ENCODE measurements around the gene WDR5. TPM values are rescaled to one million over a fixed set of nuclear protein-coding genes. Genes with fewer than 3 reads are reported as not detected.
A peak's percentile ranks its signal among the peaks of the same experiment; 100 is the strongest.

WDR5 gene
- total RNA-seq (2014; rRNA removed; shearing (Covaris generic)) = 34.5 and 35.4 TPM in 2 replicates

GRCh38 chr9:134135343-134136117 is at the start of gene WDR5:
Gene WDR5, plus strand, starts transcription at chr9:134136082. Its CDS starts 3,796 bp downstream, at chr9:134139878.

Small RNA genes within 50 kb of the gene (small RNA-seq; reads per million reads assigned to genes)
- 1.5 reads per million, percentile 68 among the genes with 10 or more reads in this experiment for gene RNU6ATAC

Other genes with a start within 250 kb of the WDR5 start
- 13.3 and 14.7 TPM in 2 replicates for gene VAV2, start 143.8 kb upstream of the WDR5 start, total RNA-seq (2014; rRNA removed; shearing (Covaris generic))
- 21.4 and 25.3 TPM in 2 replicates for gene BRD3OS, start 110.6 kb upstream of the WDR5 start, total RNA-seq (2014; rRNA removed; shearing (Covaris generic))
- gene BRD3, start 68.1 kb upstream of the WDR5 start, total RNA-seq (2014; rRNA removed; shearing (Covaris generic)) = 8.0 and 9.8 TPM in 2 replicates
- not detected in 2 replicates for gene RNU6ATAC, start 28.5 kb downstream of the WDR5 start, total RNA-seq (2014; rRNA removed; shearing (Covaris generic))
- gene RXRA, start 190.4 kb downstream of the WDR5 start, total RNA-seq (2014; rRNA removed; shearing (Covaris generic)) = 7.9 and 11.4 TPM in 2 replicates

Measured in A375 (cell line).